Measurements from ENCODE around the gene MAGEL2.
"Not testable (repeated sequence)": the region's sequence is repeated elsewhere in the genome, so short reads cannot be mapped to it uniquely, and the experiment has no call there.

MAGEL2 gene

GRCh38 chr15:23616536-23616935 lies 31.1 kb downstream of the MAGEL2 start:
- DNase-seq (ENCODE audit: extremely low read depth in 1 of 2, low read depth in 1 of 2), result no peak

DNA sequence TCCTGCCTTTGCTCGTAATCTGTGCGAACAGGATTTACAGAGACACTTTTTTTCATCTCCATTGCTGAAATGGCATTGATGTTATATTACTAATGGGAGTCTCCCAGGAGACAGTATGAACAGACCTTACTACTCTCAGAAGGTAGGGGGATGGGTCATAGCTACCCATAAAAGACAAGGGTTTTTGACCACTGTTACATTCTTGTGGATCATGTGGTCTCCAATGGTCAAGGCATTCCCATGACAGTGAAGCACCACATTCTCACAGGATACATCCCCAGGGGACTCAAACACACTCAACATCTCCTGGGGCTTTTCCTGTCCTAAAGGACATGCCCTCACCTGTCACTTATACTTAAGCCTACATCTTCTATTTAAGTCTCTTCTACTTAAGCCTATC lies 41.4 kb downstream of the MAGEL2 start:
- DNase-seq (ENCODE audit: extremely low read depth in 1 of 2, low read depth in 1 of 2), result no peak

DNA sequence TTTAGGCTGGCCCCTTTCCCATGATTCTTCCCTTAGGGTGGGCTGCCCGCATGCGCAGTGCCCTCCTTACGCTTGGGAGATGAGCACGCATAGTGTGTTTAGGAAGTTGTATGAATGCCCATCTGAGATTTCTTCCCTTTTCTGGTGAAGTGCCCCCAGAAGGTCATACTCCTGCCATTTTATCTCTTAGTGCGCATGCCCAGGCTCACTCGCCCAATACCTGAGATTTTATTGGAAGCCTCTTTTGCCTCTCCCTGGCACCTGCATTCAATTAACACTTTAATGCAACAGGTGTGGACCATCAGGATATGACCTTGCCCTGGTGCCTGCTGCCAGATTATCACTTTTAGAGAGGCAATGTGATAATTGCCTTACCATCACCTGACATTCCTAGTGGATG lies 45.5 kb downstream of the MAGEL2 start:
- no peak for DNase-seq (ENCODE audit: extremely low read depth in 1 of 2, low read depth in 1 of 2)

DNA sequence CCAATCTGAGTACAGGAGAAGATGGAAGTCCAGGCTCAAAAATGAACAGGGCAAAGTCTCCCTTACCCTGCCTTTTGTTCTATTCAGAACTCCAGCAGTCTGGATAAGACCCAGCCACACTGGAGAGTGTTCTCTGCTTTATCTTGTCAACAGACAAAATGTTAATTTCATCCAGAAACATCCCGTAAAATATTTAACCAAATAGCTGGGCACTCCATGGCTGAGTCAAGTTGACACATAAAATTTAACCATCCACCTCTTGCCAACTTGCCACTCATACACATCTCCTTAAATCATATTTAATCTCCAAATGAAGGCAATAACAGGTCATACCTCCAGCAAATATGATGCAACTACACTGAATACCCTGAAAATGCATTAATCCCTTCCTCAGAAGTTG lies 48.6 kb downstream of the MAGEL2 start:
- DNase-seq (ENCODE audit: extremely low read depth in 1 of 2, low read depth in 1 of 2), result no peak

DNA sequence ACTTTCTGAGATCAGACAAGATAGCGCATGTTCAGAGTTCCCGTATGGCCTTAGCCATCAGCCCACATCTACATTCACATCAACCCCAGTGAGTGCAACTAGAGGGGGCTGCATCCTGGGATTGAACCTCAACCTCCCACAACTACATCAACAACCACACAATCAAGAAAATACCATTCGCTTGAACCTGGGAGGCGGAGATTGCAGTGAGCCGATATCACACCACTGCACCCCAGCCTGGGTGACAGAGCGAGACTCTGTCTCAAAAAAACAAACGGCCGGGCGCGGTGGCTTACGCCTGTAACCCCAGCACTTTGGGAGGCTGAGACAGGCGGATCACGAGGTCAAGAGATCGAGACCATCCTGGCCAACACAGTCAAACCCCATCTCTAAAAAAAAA lies 50.4 kb downstream of the MAGEL2 start:
- not testable (repeated sequence) for DNase-seq (ENCODE audit: extremely low read depth in 1 of 2, low read depth in 1 of 2)

- no peak for DNase-seq (ENCODE audit: extremely low read depth in 1 of 2, low read depth in 1 of 2)
Observed at GRCh38 chr15:23596736-23597135, 50.9 kb downstream of the MAGEL2 start.

- no peak for DNase-seq (ENCODE audit: extremely low read depth in 1 of 2, low read depth in 1 of 2)
Observed at GRCh38 chr15:23595368-23595767, 52.3 kb downstream of the MAGEL2 start.

DNA sequence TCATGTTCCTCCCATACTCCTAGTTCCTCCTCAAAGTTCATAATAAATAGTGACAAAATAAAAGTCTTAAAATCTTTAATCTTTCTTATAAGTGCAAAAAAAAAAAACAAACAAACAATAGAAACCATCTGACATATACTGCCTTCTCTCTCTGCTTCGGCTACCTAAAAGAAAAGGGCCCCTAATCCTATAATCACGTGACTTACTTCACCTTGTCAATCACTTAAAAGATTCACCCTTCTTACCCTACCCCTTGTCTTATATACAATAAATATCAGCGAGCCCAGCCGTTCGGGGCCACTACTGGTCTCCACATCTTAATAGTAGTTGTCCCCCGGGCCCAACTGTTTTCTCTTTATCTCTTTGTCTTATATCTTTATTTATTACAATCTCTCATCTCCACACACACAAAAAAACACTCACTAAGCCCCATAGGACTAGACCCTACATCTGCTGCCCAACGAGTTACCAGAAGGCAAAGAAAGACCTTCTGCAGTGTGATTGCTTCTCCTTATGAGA lies 53.4 kb downstream of the MAGEL2 start:
- DNase-seq (ENCODE audit: extremely low read depth in 1 of 2, low read depth in 1 of 2), result no peak

Measured in stimulated activated CD8-positive, alpha-beta memory T cell treated with anti-CD3 and anti-CD28 coated beads, Interleukin-7, amount 100 ng/mL, for 48 hours (primary cell).